ENCODE data around the gene LBR. TPM values are rescaled to one million over a fixed set of nuclear protein-coding genes. Genes with fewer than 3 reads are reported as not detected.
A peak's percentile ranks its signal among the peaks of the same experiment; 100 is the strongest.

The LBR gene
- total and polyA plus RNA-seq, 2 experiments from 2014 or later, result 50.6 to 91.3 TPM

- peaks cover 7% of the 10 kb centered on the region; the same call in 1 of the 2 replicates for H3K79me2 ChIP-seq (replicated peaks; ENCODE audit: insufficient read depth)
- no peak for ATAC-seq
- H2AFZ ChIP-seq, result no peak overlapping the region
- H3K9me3 Mint-ChIP-seq, result no peaks in the 10 kb centered on the region
- peaks cover 7% of the 10 kb centered on the region; the same call in 1 of the 2 replicates for H3K4me1 ChIP-seq (ENCODE audit: insufficient read depth)
- H3K27ac Mint-ChIP-seq, result no peak overlapping the region
- no peak overlapping the region for H3K4me2 ChIP-seq
- H3K27me3 ChIP-seq (ENCODE audit: insufficient read depth), result no peaks in the 10 kb centered on the region
- no peak overlapping the region for H3K4me3 Mint-ChIP-seq
- no peak overlapping the region for H3K27ac ChIP-seq (ENCODE audit: low read depth)
- H4K20me1 ChIP-seq (replicated peaks; ENCODE audit: insufficient read depth), result no peaks in the 10 kb centered on the region; the same call in none of the 2 replicates
- H3K4me1 Mint-ChIP-seq, result peaks cover 32% of the 10 kb centered on the region
- no peak for DNase-seq (ENCODE audit: low spot score)
- H3K36me3 Mint-ChIP-seq (ENCODE audit: low read depth), result peaks cover 43% of the 10 kb centered on the region
- no peak for TF ChIP-seq REST (IDR thresholded peaks at IDR 0.05; ENCODE audit: unreplicated experiment)
- no peak for TF ChIP-seq ZNF114 (CRISPR knock-in tag; IDR thresholded peaks at IDR 0.05)
- TF ChIP-seq EZH2 (IDR thresholded peaks at IDR 0.05; ENCODE audit: low read depth, unreplicated experiment), result no peak
- TF ChIP-seq CREB1 (CRISPR knock-in tag; IDR thresholded peaks at IDR 0.05; ENCODE audit: low read depth), result no peak
- no peak for TF ChIP-seq ETS1 (IDR thresholded peaks at IDR 0.05)
- TF ChIP-seq NANOG (IDR thresholded peaks at IDR 0.05; ENCODE audit: borderline replicate concordance), result no peak
- H3K36me3 ChIP-seq (ENCODE audit: insufficient read depth), result peaks cover 17% of the 10 kb centered on the region
- no peaks in the 10 kb centered on the region for H3F3A ChIP-seq (replicated peaks; ENCODE audit: low read depth)
- H3K27me3 Mint-ChIP-seq (ENCODE audit: insufficient read depth, low read depth, poor library complexity), result peaks cover 3% of the 10 kb centered on the region
- no peaks in the 10 kb centered on the region for H3K9me2 ChIP-seq (ENCODE audit: insufficient read depth)
- H3K4me3 ChIP-seq, result no peak overlapping the region
These were observed 20.1 kb downstream of the LBR start for GRCh38 chr1:225407755-225408154.

- Histone ChIP-seq H3K27me3 (ENCODE audit: insufficient read depth) (no peaks in the 10 kb centered on the region), H3F3A (replicated peaks; ENCODE audit: low read depth) (no peaks in the 10 kb centered on the region), H3K36me3 (ENCODE audit: insufficient read depth) (peaks cover 23% of the 10 kb centered on the region), H3K4me2 (no peak overlapping the region), H3K27ac (ENCODE audit: low read depth) (no peak overlapping the region), H3K4me3 (no peak overlapping the region), H3K79me2 (replicated peaks; ENCODE audit: insufficient read depth) (peaks cover 7% of the 10 kb centered on the region; the same call in 1 of the 2 replicates), H4K20me1 (replicated peaks; ENCODE audit: insufficient read depth) (no peaks in the 10 kb centered on the region; the same call in none of the 2 replicates), H2AFZ (no peak overlapping the region), H3K9me2 (ENCODE audit: insufficient read depth) (no peaks in the 10 kb centered on the region), H3K4me1 (ENCODE audit: insufficient read depth) (peaks cover 7% of the 10 kb centered on the region; the same call in 1 of the 2 replicates)
- Mint-ChIP-seq H3K4me3 (no peak overlapping the region), H3K27me3 (ENCODE audit: insufficient read depth, low read depth, poor library complexity) (peaks cover 3% of the 10 kb centered on the region), H3K4me1 (peaks cover 32% of the 10 kb centered on the region), H3K9me3 (no peaks in the 10 kb centered on the region), H3K27ac (no peak overlapping the region), H3K36me3 (ENCODE audit: low read depth) (peaks cover 37% of the 10 kb centered on the region)
- peak; percentile 44 for ATAC-seq
- DNase-seq (ENCODE audit: low spot score), result no peak
- TF ChIP-seq ZNF331 (CRISPR knock-in tag; IDR thresholded peaks at IDR 0.05; ENCODE audit: low read depth), result no peak
- no peak for TF ChIP-seq ZNF114 (CRISPR knock-in tag; IDR thresholded peaks at IDR 0.05)
- TF ChIP-seq EZH2 (IDR thresholded peaks at IDR 0.05; ENCODE audit: low read depth, unreplicated experiment), result no peak
- TF ChIP-seq CTCF (conservative IDR thresholded peaks at IDR 0.05; ENCODE audit: low read depth in 2 of 2), result no peak; a peak in 1 of 4 replicates
- no peak for TF ChIP-seq JUNB (IDR thresholded peaks at IDR 0.05; ENCODE audit: unreplicated experiment)
These were observed 20.7 kb downstream of the LBR start for GRCh38 chr1:225406976-225407725.

All from GM23338 (cell line).